ENCODE data around the gene PIK3AP1. TPM values are rescaled to one million over a fixed set of nuclear protein-coding genes. Genes with fewer than 3 reads are reported as not detected.
A peak's percentile ranks its signal among the peaks of the same experiment; 100 is the strongest.

The PIK3AP1 gene
- total and polyA plus RNA-seq, 10 of the 15 experiments (the other 5 are each of a cell fraction or from before 2014, with no cell fraction given) = 26.2 to 306 (median 119) TPM

- Histone ChIP-seq H3K79me2 (ENCODE audit: control insufficient read depth, insufficient read depth, low read length) (peaks cover 41% of the 10 kb centered on the region), H3K9me3 (replicated peaks; ENCODE audit: control insufficient read depth, insufficient read depth, low read length) (no peaks in the 10 kb centered on the region), H3K9ac (ENCODE audit: control insufficient read depth, insufficient read depth, low read length) (peak overlapping the region; percentile 86), H2AFZ (ENCODE audit: control insufficient read depth, low read depth, low read length) (peak overlapping the region; percentile 59), H3K36me3 (ENCODE audit: control insufficient read depth in 2 of 2, insufficient read depth in 2 of 2, low read length in 1 of 2) (peaks cover 0 to 5% of the 10 kb centered on the region in 2 experiments; a peak in 1 of 4 replicates), H3K4me3 (peak overlapping the region; percentile 85), H3K27me3 (replicated peaks in 1 of 2; ENCODE audit: control insufficient read depth in 2 of 2, insufficient read depth in 2 of 2, low read length in 1 of 2) (no peaks in the 10 kb centered on the region), H4K20me1 (ENCODE audit: control insufficient read depth, insufficient read depth) (no peaks in the 10 kb centered on the region), H3K27ac (ENCODE audit: control insufficient read depth, insufficient read depth) (peak overlapping the region; percentile 96; the same call in 1 of the 2 replicates), H3K4me2 (ENCODE audit: control insufficient read depth, insufficient read depth) (peak overlapping the region; percentile 86), H3K4me1 (ENCODE audit: control insufficient read depth, insufficient read depth, low read length) (peaks cover 22% of the 10 kb centered on the region)
- FAIRE-seq (no peak), ATAC-seq (peak; percentile 32), DNase-seq (ENCODE audit: low read depth, low spot score) (no peak)
- ChIA-PET SMC1A (ENCODE audit: uncharacterized antibody, unreplicated experiment) (interaction anchor here (0.6 to 1.2 kb wide), 2 partner anchors 25 to 36 kb away, joined by 3 read pairs; no protein-coding TSS in a partner anchor), RAD21 (ENCODE audit: unreplicated experiment) (no interaction called here), CTCF (interaction anchor here (0.7 kb wide), 1 partner anchor 12 kb away, joined by 3 read pairs; no protein-coding TSS in a partner anchor), POLR2A (interaction anchor here (0.6 kb wide), 1 partner anchor 53 kb away, joined by 3 read pairs; no protein-coding TSS in a partner anchor)
- WGBS (ENCODE audit: insufficient coverage, insufficient replicate concordance, low lambda C conversion rate, missing lambda C conversion rate) = 0% methylated on average over 4 of the region's 4 CpGs
- in situ Hi-C loops (cut with MboI) = no loop called here
- TF ChIP-seq, protein P1, sequence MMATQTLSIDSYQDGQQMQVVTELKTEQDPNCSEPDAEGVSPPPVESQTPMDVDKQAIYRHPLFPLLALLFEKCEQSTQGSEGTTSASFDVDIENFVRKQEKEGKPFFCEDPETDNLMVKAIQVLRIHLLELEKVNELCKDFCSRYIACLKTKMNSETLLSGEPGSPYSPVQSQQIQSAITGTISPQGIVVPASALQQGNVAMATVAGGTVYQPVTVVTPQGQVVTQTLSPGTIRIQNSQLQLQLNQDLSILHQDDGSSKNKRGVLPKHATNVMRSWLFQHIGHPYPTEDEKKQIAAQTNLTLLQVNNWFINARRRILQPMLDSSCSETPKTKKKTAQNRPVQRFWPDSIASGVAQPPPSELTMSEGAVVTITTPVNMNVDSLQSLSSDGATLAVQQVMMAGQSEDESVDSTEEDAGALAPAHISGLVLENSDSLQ (IDR thresholded peaks at IDR 0.05) = peak; percentile 47
- TF ChIP-seq IKZF2 (IDR thresholded peaks at IDR 0.05) (no peak), ATF7 (IDR thresholded peaks at IDR 0.05; ENCODE audit: low read depth) (0 out of 2 replicates have a peak, but pooled peaks have one; percentile 12)
- intact Hi-C loops (cut with micrococcal nuclease; ENCODE audit: unreplicated experiment) = loop anchor here (5.0 to 10.0 kb wide), 3 partner anchors 127 to 244 kb away; partner anchors contain the start of gene LCOR
- no TSS peak for BruUV-seq (replicated peaks)
These were observed 132.2 kb downstream of the PIK3AP1 start for GRCh38 chr10:96588060-96588554.

All from GM12878 (cell line).